ENCODE results near the gene MROH2B.

MROH2B gene

DNA sequence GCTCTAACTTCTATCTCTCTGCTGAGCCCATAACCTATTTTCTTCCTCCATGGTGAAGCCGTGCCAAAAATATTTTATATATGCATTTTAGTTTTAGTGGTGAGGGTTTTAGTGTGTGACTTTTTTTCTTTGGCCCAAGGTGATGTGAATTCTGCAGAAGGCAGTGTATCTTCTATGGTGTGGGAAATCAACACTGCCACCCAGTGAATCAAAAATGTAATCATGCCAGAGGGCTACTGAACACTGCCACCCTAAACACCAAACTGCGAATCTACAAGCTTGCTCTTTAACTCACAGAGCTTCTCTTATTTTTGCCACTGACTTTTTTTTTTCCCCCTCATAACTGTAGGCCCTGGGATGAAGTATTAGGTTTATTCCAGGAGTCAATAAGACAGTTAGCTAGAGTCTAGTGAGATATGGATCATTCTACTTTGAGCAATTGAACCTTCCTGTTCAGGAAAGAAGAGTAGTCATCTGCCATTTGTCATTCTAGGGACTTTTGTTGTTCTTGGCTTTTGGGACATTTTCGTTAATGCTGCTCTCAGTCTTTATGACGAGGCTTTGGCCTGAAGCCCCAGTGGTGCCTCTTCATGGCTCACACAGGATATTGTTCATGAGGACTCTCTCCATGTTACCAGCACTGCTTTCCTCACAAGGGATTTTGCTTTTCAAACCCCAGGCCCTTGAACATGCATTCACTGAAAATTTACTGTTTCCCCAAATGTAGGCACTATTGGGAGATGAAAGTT, 108.8 kb downstream of the MROH2B start:
- no peak for DNase-seq

DNA sequence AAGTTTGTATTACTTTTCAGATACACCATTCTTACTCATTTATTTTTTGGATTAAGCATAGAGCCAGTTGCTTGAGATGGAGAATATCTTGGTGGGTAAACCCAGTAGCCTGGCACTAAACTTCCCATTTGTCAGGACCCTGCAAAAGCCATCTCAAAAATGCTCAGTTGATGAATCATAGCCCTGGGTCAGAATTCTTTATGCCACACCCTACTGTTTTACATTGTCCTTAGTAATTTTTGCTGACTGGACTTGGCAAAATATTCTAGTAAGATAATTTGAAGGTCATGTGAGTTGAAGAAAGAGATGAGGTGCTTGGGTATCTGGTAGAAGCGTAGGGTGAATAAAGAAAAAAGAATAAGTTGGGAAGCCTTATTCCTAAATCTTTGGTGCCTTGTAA, 111.1 kb downstream of the MROH2B start:
- DNase-seq, result no peak

DNA sequence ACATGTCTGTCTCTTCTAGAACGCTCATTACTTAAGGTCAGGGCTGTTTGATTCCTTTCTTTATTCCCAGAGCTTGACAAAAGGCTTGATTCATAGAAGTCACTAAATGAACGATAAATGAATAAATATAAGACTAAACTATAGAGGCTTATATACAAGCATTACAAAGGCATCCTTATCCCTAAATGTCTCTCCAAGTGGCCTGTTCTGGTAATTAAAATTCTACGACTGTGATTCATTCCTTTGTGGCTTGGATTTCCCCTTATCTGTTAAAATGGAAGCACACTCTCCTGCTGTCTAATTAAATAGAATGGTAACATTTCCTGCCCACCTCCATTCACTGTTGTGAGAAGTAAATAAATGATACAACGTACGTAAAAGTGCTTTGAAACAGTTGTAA, 112.3 kb downstream of the MROH2B start:
- DNase-seq, result no peak

DNA sequence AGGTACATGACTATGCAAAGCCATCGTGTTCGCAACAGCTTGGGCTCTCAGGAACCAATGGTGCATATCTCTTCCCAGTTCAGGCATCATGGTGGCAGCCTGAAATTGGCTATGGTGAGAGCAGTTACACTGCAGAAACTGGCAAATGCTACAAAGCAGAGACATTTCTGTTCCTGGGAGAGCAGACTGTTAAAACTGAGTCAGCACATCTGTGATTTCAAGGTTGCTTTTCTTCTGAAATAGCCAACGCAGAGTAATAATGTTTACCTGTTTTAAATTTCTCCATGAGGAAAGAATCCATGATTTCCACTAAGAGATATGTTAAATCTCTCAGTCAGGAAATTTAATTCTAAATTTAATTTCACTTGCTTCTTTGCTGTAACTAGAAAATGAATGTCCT, 114.1 kb downstream of the MROH2B start:
- no peak for DNase-seq

DNA sequence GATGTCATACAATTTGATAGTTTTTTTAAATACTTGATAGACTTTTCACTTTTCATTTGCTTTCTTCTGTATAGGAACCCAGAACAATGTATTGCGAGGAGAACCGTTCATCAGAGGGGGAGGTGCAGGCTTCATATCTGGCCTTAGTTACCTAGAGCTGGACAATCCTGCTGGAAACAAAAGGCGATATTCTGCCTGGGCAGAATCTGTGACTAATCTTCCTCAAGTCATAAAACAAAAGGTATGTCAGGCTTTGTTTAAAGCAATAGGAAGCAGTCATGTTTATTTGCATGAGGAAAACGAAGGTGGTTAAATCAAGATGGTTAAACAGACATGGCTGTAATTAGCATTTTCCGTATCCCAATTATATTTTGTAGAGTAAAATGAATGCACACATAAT, 115.8 kb downstream of the MROH2B start:
- DNase-seq, result no peak

All from activated CD4-positive, alpha-beta T cell treated with anti-CD3 and anti-CD28 coated beads, Interleukin-2, amount 50 U/mL, for 1 hour (primary cell).